Measurements from ENCODE around the gene VAC14.

Gene VAC14

GRCh38 chr16:70725024-70725911 is 75.7 kb downstream of the VAC14 start:
- DNase-seq (ENCODE audit: low read depth): no peak

- no peak for DNase-seq (ENCODE audit: low read depth)
These were observed 76.6 kb downstream of the VAC14 start for GRCh38 chr16:70724146-70725023.

GRCh38 chr16:70723740-70724145 is 77.2 kb downstream of the VAC14 start:
- DNase-seq (ENCODE audit: low read depth): no peak

GRCh38 chr16:70721202-70721963 is 79.6 kb downstream of the VAC14 start:
- DNase-seq (ENCODE audit: low read depth): no peak

GRCh38 chr16:70720425-70721201 is 80.3 kb downstream of the VAC14 start:
- DNase-seq (ENCODE audit: low read depth): no peak

- no peak for DNase-seq (ENCODE audit: low read depth)
These were observed 83.9 kb downstream of the VAC14 start for GRCh38 chr16:70717065-70717464.

GRCh38 chr16:70715860-70716357 is 85.0 kb downstream of the VAC14 start:
- no peak for DNase-seq (ENCODE audit: low read depth)

- DNase-seq (ENCODE audit: low read depth): no peak
These were observed 85.7 kb downstream of the VAC14 start for GRCh38 chr16:70715055-70715858.

- no peak for DNase-seq (ENCODE audit: low read depth)
These were observed 86.3 kb downstream of the VAC14 start for GRCh38 chr16:70714581-70715054.

GRCh38 chr16:70713824-70714223 is 87.1 kb downstream of the VAC14 start:
- no peak for DNase-seq (ENCODE audit: low read depth)

GRCh38 chr16:70713342-70713741 is 87.6 kb downstream of the VAC14 start:
- DNase-seq (ENCODE audit: low read depth): no peak

GRCh38 chr16:70712942-70713341 is 88.0 kb downstream of the VAC14 start:
- DNase-seq (ENCODE audit: low read depth): no peak

GRCh38 chr16:70712359-70712758 is 88.6 kb downstream of the VAC14 start:
- no peak for DNase-seq (ENCODE audit: low read depth)

GRCh38 chr16:70711211-70712031 is 89.5 kb downstream of the VAC14 start:
- no peak for DNase-seq (ENCODE audit: low read depth)

- no peak for DNase-seq (ENCODE audit: low read depth)
These were observed 90.3 kb downstream of the VAC14 start for GRCh38 chr16:70710422-70711210.

GRCh38 chr16:70709942-70710341 is 91.0 kb downstream of the VAC14 start:
- DNase-seq (ENCODE audit: low read depth): no peak

- DNase-seq (ENCODE audit: low read depth): no peak
These were observed 91.5 kb downstream of the VAC14 start for GRCh38 chr16:70709457-70709856.
